Measurements from ENCODE around the gene RCAN2. TPM values are rescaled to one million over a fixed set of nuclear protein-coding genes. Genes with fewer than 3 reads are reported as not detected.
"Not testable (repeated sequence)": the region's sequence is repeated elsewhere in the genome, so short reads cannot be mapped to it uniquely, and the experiment has no call there.

The RCAN2 gene
- total RNA-seq, 1 experiment from 2014 or later = 0.13 TPM

DNA sequence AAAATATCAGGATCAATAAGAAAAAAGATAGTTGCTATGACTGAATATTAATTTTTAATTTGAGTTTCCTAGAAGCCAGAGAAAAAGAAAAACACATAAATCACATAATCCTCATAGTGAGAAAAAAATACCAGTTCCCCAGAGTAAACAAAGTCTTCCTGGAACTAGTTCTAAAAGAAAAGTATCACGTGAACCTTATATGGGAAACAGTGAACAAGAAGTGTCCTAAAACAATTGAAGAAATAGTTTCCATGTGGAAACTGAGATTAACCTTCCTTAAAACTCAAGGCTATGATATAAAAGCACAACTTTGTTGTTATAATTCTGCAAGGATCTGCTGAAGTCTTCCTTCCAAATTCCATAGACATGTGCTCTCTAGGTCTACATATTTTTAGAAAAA lies 50.6 kb downstream of the RCAN2 start:
- DNase-seq (ENCODE audit: low read depth) = no peak

DNA sequence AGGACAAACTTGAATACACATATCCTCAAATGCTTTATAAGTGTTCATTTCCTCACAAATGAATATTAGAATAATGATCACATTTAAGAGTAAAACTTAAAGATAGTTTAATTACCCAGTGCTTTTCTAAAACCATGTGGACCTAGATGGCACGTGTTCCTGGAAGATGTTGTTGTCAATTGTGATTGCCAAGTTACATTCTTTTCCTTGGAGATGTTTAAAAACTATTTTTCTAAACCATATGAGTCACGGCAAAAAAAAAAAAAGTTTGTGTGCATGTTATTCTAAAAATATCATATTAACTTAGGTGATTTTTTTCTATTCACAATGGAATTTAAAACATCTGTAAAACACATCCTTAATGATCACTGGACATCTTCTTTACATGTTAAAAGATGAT lies 51.1 kb downstream of the RCAN2 start:
- no peak for DNase-seq (ENCODE audit: low read depth)

DNA sequence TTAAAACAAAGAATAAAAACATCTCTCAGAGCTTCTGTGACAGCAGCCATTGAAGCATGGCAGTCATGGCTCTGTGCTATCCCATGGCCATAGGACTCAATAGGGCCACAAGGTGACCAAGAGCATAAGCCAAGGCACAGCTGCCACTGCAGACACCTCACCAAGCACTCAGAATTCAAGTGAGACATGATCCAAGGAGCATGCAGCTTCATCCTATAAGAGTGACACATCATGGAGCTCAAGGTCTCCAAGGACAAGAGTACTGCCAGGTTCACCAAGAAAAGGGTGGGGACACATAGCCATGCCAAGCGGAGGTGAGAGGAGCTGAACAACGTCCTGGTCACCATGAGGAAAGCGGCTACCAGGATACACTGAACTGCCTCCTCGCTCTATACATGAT lies 53.0 kb downstream of the RCAN2 start:
- no peak for DNase-seq (ENCODE audit: low read depth)

DNA sequence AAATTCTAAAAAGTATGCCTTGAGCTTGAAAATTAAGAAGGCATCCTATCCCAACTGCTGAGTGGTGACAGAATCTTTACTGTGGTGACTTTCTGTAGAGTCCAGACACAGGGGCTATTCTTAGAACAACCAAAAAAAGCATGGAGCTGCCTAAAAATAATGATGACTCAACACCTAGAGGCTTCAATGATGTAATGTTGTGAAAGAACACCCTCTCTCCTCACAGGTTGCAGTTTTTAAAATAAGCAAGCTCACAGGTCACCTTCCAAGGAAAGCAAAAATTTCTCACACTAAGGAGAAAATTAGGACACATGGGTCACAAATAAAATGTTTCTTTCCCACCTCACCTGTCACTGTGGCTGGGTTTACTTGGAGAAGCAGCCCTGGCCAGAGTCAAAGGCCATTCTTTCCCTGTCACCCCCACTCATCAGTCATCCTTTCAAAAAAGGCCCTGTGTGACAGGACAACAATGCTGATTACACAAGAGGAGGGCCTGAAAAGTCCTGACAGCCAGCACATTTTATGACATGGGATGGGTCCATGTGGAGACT lies 53.5 kb downstream of the RCAN2 start:
- DNase-seq (ENCODE audit: low read depth) = no peak

DNA sequence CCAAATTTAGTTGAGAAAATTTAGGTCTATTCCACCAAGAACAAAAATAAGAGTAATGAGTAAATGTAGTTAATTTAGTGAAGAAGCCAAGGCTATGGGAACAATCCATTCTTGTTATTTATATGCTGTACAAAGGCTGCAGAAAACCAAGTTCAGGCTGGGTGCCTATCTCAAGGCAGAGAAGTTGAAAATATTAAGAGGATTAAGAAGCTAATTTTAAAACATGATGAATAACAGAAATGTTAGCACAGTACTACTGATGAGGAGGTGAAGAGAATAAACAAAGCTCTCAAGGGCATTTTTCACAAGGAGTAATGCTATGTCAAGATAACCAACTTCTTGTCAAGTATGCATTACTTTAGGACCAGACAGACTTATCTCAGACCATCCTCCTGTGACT lies 68.6 kb downstream of the RCAN2 start:
- no peak for DNase-seq (ENCODE audit: low read depth)

DNA sequence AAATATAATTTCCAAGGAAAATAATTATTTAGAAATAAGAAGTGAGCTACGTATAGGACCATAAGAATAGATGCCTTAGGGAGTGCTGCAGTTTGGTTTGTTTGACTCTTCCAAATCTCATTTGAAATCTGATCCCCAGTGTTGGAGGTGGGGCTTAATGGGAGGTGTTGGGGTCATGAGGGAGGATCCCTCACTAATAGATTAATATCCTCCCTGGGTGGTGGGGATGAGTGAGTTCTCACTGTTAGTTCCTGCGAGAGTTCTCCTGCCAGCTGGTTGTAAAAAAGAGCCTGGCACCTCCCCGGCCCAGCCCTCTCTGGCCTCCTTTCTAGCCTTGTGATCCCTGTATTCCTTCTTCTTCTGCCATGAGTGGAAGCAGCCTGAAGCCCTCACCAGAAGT lies 69.3 kb downstream of the RCAN2 start:
- no peak for DNase-seq (ENCODE audit: low read depth)

DNA sequence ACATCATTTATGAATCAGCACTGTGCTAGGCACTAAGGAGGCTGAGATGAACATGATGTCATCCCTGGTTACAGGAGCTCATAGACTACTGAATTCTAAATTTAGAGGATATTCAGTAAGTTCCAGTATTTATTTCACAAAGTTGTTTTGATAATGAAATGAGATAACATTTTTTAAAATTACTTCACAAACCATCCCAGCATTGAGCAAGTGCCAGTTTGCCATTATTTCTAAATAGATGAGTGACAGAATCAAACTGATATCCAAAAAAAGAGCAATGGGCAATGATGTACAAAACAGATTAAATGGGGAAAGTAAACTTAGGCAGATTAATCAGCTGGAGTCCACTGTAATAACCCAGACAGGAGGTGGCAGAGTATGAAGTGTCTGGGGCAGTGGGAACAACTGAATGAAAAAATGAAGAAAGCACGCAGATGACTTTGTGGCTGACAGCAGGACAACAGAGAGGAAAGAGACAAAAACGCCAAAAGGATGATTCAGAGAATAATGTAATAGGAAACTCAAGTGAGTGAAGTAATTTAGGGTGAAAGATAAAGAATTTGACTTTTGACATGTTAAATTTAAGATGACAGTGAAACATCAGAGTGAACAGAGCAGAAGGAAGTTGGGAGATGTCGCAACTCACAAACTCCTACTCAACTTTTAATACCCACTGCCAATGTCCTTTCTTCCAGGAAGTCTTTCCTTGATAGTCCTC lies 70.2 kb downstream of the RCAN2 start:
- peak; percentile 1 for DNase-seq (ENCODE audit: low read depth)

DNA sequence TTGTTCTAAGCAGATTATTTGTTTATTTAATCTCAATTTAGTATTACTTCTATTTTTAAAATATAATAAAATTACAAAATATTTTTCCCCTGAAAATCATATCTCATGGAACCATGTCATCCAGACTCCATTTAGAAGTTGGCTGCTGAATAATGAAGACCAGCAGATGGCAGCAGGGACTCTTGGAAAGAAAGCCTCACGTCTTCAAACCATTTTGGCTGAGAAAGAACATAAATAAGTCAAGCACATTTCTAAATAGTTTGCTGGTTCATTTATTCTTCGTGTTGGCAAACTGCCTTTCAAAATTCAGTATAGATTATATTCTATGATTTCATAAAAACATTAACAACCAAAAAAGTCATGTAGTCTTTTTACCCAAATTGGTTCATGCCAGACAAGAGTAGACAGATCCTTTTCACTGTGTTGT lies 71.7 kb downstream of the RCAN2 start:
- DNase-seq (ENCODE audit: low read depth) = peak; percentile 31

DNA sequence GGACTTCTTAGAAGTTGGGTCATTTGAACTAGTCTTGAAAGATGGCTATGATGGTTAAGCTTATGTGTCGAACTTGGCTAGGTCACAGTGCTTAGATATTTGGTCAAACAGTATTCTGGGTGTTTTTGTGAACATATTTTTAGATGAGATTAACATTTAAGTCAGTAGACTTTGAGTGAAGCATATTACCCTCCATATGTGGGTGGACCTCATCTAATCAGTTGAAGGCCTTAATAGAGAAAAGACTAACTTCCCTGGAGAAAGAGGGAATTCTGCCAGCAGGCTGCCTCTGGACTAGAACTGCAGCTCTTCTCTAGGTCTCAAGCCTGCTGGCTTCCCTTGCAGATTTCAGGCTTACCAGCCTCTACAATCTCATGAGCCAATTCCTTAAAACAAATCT lies 76.9 kb downstream of the RCAN2 start:
- DNase-seq (ENCODE audit: low read depth) = no peak

DNA sequence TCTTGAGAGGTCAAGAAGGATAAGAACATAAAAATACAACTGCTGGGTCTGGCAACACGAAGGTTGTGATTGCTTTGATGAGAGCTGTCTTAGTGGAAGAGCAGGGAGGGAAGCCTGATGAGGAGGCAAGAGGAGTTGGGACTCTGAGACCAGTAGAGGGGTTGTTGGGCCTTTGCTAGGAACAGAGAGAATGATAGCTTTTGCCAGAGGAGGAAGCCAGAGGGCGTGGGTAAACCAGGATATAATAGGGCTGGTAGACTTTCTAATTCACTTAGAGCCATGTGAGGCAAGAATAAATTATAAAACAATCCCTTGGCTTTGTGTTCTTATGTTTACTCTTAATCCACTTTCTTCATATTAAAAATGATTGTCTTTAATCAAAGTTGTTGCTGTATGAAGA lies 78.6 kb downstream of the RCAN2 start:
- DNase-seq (ENCODE audit: low read depth) = no peak

DNA sequence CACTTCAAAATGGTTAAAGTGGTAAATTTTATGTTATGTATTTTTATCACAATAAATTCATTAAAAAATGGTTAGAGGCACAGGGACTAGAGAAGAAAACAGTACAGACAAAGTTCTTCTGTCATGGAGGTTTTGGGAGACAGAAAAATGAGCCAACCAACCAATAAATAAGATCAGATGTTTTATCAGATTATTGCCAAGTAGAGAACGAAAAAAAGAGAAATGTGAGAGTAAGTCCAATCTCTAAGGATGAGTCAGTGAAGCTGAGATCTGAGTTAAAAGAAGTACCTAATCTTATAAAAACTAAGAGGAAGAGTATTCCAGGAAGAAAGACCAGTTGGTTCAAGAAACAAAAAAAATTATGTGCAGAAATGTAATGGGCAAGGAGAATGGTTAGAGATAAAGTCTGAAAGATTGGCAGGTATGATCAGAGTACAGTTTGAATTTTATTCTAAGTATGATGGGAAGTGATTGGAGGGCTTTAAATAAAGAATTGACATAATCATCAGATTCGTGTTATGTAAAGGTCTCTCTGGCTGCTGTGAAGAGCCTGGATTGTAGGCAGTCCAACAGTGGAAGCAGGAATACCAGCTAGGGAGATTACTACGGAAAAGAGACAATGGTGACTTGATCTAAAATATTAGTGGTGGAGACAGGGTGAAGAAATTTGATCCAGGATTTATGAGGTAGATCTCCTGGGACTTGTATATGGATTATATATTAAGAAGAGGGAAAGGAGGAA lies 79.6 kb downstream of the RCAN2 start:
- no peak for DNase-seq (ENCODE audit: low read depth)

DNA sequence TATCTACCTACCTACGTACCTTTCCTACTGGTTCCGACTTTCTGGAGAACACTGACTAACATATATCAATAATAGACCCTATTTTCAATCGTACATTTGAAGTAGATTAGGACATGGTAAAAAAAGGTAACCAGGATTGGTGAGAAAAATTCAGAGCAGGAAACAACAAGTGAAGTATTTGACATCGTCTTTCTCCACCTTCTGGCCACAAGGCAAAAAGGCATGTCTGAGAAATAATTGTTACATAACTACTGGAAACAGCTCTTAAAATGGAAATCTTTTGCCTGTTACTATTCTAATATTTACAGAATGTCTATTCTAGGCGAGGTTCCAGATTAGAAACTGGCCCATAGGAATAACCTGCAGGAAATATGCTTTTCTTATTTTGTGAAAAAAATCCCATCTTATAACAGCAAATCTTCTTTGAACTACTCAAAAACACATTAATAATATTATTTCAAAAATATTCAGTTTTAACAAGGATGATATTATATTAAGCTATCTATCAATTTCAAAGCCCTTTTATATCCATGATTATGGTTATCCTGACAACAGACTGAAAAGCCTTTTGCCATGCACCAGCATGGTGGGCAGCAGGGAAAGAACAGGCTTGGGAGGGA lies 80.8 kb downstream of the RCAN2 start:
- peak; percentile 11 for DNase-seq (ENCODE audit: low read depth)

DNA sequence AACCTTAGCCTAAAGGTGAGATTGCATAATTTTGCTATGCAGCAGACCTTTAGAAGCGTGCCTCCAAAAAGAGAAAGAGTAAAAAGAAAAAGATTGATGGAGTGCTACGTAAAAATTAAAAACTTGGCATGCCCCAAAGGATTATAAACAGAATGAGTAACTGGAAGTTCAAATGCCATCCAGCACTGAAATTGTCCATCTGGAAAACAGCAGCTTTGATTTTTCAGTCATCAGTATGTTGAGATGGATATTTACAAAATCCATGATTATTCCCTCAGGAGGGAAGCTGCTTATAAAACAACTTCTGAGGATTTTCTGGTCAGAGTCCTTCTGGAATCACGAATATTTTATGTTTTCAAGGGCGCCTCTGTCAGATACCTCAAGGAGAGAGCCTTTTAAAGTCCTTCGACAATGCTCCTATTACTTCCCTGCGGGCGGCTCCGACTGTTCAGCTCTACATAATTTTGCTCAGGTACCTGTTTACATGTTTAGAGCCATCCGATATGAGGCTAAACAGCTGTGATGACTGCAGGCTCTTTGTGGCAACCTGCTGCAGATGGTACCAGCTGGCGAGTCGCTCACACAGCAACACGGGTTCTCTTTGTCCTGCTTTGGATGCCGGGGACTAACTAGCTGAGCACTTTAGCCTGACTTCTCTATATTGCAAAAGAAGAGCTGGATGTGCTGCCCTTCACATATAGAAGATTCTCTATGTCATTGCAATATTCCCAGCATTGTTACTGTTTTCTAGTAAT lies 83.3 kb downstream of the RCAN2 start:
- no peak for DNase-seq (ENCODE audit: low read depth)

DNA sequence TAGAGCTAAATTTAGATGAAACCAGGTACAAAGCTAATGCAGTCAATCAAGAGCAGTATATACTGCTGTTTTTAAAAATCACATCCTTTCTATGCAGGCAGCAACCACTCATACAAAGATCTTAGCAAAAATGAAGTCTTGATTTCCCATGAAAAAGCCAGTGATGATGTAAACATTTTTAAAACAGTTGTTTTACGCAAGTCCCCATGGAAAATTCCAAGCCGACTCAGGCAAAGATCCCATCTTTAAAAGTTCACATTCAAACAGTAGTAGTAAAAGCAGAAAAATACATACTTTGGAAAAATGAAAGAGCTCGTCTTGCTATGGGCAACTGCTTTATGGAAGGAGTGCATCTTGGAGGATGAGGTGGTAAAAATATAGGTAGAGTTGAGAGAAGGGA lies 84.0 kb downstream of the RCAN2 start:
- DNase-seq (ENCODE audit: low read depth) = no peak

DNA sequence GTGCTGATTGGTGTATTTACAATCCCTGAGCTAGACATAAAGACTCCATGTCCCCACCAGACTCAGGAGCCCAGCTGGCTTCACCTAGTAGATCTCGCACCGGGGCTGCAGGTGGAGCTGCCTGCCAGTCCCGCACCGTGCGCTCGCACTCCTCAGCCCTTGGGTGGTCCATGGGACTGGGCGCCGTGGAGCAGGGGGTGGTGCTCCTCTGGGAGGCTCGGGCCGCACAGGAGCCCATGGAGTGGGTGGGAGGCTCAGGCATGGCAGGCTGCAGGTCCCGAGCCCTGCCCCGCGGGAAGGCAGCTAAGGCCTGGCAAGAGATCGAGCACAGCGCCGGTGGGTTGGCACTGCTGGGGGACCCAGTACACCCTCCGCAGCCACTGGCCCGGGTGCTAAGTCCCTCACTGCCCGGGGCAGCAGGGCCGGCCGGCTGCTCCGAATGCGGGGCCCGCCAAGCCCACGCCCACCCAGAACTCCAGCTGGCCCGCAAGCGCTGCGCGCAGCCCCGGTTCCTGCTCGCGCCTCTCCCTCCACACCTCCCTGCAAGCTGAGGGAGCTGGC lies 85.5 kb downstream of the RCAN2 start:
- DNase-seq (ENCODE audit: low read depth) = not testable (repeated sequence)

DNA sequence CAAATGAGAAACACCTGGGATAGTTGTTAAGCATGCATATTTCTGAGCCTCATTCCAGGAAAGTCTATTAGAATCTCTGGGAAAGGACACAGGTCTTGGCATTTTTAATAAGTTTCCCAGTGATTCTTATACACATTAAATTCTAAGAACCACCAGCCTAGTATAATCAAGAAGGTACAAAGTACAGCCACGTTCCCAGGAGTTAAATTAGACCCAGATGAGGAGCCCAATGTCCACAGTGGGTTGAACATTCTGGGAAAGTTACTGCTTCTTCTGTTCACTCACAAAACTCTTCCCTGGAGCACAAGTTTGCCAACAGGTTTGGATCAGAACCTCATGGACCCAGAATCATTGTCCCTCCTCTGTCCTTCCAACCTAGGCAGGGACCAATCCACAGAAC lies 90.4 kb downstream of the RCAN2 start:
- no peak for DNase-seq (ENCODE audit: low read depth)

DNA sequence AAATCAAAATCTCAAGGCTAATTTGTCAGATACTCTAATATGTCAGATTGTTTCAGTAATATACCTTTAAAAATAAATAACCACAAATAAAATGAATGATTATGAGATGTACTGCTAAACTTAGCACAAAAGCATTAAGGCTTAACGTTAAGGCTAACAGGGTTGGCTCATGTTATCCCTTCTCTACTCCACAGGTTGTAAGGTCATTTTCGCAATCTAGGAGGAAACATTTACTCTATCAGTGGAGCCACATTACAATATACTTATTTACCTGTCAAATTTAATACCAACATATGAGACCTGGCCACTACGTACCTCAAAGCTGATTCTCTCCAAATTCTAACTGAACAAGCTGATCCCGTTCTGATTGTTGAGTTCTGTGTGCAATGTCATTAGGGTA lies 95.7 kb downstream of the RCAN2 start:
- no peak for DNase-seq (ENCODE audit: low read depth)

DNA sequence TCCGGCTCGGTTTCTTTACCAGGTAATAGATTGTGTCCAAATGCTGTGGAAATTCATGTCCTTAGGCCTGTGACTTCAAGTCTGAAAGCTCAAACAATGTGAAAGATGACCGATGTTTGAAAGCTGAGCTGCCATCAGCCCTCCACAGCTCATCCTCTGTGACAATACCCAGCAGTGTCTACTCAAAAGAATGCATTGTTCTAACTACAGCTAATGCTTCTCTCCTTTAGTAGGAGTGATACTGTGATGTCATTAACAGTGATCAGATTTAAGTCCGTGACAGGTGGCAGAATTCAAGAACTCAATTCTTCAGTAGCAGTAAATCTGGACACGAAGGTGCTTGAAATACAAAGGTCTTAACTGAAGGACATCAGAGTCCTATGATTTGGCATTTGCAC lies 97.3 kb downstream of the RCAN2 start:
- no peak for DNase-seq (ENCODE audit: low read depth)

DNA sequence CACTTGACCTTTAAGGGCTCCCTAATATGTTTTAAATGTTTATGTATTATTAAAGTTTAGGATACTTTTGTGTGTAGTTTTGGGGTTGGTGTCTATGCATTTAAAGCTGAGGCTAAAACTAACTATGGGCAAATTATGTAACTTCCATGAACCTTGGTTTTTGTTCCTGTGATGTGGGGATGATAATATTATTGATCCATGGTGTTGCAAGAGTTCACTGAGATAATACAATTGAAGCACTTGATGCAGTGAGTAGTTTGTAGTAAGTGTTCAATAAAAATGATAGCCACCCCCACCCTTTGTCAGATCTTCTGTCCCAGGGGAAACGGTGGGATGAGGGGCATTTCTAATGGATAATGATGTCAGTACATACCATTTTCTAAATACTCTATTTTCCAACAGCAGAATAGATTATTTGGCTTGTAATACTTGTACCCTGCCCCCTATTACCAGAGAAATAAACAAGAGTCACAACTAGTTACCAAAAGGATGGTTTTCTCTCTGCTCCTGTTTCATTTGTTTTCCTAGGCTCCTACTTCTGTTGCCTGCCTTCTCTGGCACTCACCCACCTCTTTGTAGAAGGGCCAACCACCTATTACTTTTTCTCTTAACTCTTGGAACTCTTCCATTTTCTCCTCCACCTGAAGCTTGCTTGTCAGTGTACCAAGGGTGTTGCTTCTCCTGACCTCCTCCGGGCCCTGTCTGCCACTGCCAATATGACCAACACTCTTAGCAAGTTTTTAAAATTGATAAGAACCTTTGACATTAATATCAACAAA lies 97.9 kb downstream of the RCAN2 start:
- no peak for DNase-seq (ENCODE audit: low read depth)

DNA sequence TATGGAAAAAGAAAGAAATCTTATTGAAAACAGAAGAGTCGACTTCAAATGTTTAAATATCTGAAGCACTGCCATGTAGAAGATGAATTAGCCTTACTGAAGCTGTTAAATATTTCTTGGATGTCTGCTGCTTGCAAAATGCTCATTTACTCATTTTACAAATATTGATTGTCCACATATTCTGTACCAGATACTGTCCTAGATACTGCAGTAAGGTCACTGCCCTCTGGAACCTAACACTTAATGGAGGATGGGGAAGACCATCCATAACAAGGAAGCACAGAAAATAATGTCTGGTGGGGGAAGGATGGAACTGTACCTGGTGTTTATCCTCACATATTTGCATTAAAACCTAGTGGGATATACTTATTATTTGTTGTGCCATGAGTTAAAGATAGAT lies 99.0 kb downstream of the RCAN2 start:
- DNase-seq (ENCODE audit: low read depth) = no peak

All from HT1080 (cell line).